ENCODE results near the gene CHAF1A. TPM values are rescaled to one million over a fixed set of nuclear protein-coding genes. Genes with fewer than 3 reads are reported as not detected.
A peak's percentile ranks its signal among the peaks of the same experiment; 100 is the strongest.

CHAF1A gene
- total and polyA plus RNA-seq, 2 donors, result 7.0 to 9.0 TPM

DNA sequence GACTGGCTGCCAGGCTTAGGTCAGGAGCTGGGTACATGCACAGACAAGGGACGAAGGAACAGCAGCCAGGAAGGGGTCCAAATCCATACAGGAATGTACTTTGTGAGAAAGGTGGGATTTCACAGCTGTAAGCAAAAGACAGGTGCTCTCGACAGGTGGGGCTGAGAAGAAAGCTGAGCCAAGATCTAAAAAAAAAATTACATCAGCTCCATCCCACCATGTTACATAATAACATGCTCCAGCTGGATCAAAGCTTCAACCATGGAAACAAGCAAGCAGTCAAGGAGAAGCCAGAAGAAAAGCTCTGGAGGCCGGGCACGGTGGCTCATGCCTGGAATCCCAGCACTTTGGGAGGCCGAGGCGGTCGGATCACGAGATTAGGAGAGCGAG, 47.2 kb downstream of the CHAF1A start:
- Histone ChIP-seq H3K4me1 (ENCODE audit: insufficient read depth) (no peaks in the 10 kb centered on the region), H3K36me3 (ENCODE audit: insufficient read depth) (peaks cover 16% of the 10 kb centered on the region), H3K4me3 (ENCODE audit: low read depth, low read length) (no peak overlapping the region), H3K27ac (ENCODE audit: low read depth) (no peak overlapping the region)
- no peak for DNase-seq (ENCODE audit: extremely low spot score)
- WGBS, result 83% methylated on average over 9 of the region's 9 CpGs

DNA sequence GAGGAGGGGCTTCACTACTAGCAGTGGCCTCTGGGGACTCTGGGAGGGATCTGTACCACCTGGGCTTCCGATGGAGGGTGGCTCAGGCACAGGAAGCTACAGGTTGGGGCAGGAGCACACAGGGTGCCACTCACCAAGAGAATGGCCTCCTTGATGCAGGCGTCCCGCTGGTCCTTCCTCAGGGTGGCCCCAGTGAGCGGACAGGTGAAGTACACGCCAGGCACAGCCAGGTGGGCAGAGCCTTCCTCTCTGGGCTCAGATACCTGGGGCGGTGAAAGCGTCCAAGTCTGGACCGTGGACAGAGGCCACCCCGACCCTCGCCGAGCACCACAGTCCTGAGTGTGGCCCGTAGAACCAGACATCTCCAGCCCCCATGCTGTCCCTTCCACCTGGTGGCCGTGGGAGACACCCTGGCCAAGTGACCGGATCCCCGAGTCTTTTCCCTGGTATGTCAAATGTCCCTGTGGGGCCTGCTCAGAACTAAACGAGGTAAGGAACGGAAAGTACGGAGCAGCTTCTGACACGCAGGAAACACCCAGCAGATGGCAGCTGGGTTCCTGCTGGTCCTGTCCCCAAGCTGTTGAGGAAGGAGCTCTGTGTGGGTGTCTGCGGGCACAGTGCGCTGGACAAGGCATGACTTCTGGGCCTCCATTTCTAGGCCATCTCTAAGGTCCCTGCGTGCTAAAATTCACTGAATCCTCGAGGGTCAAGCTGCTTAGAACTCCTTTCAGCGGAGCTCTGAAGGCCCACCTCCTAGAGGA, 50.0 kb downstream of the CHAF1A start:
- WGBS, result 89% methylated on average over 24 of the region's 24 CpGs
- H3K27ac ChIP-seq (ENCODE audit: low read depth), result no peak overlapping the region
- H3K4me1 ChIP-seq (ENCODE audit: insufficient read depth), result no peaks in the 10 kb centered on the region

GRCh38 chr19:4453232-4454179, 51.1 kb downstream of the CHAF1A start:
- peaks cover 8% of the 10 kb centered on the region for H3K36me3 ChIP-seq (ENCODE audit: insufficient read depth)
- H3K4me3 ChIP-seq (ENCODE audit: low read depth, low read length), result no peak overlapping the region
- DNase-seq (ENCODE audit: extremely low spot score), result no peak
- no peaks in the 10 kb centered on the region for H3K4me1 ChIP-seq (ENCODE audit: insufficient read depth)
- H3K27ac ChIP-seq (ENCODE audit: low read depth), result no peak overlapping the region
- 76% methylated on average over 34 of the region's 34 CpGs for WGBS

More for the DNA sequence above, 50.0 kb downstream of the CHAF1A start:
- Histone ChIP-seq H3K4me3 (ENCODE audit: low read depth, low read length) (no peak overlapping the region), H3K36me3 (ENCODE audit: insufficient read depth) (peaks cover 9% of the 10 kb centered on the region)
- DNase-seq (ENCODE audit: extremely low spot score), result no peak

DNA sequence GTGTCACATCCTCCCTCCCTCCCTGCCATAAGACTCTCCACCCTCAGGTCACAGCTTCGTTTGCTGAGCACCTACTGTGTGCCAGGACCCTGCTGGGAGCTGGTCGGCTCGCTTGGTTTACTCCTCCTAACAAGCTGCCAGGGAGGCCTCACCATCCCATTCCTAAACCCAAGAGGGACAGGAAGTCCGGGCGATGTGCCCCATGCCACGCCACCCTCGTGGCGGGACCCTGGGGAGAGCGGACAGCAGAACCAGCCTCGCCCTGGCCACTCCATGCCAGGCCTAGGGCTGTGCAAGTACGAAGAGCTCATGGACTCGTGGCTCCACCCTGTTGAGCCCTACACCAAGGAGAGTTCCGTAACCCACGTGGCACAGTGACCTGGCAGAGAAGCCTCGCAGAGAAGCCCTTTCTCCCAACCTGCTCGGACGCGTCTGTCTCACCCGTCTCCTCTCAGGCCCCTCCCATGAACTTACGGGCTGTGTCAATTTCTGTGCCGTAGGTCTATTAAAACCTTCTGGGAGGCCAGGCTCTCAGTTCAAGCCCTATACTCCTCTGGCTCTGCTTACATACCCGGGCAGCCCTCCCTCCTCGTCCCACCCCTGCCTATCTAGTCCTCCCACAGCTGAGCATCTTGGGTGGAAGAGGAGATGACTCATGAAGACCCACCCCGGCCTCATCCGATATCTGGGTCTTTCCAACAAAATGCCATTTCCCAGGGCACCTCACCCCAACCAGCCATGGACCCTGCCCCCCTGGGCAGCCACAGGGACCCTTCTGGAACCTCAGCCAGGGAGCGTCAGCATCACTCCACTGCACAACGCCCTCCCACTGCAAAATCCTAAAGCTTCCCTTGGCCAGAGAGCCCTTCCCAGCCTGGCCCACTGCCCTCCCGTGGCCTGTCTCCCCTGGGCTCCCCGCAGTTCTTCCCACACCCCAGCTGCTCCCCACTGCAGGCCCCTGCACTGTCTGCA, 52.6 kb downstream of the CHAF1A start:
- peak; percentile 43 for DNase-seq (ENCODE audit: extremely low spot score)
- Histone ChIP-seq H3K4me1 (ENCODE audit: insufficient read depth) (no peaks in the 10 kb centered on the region), H3K27ac (ENCODE audit: low read depth) (peak overlapping the region; percentile 46), H3K36me3 (ENCODE audit: insufficient read depth) (no peaks in the 10 kb centered on the region), H3K4me3 (ENCODE audit: low read depth, low read length) (no peak overlapping the region)
- WGBS, result 33% methylated on average over 29 of the region's 29 CpGs

GRCh38 chr19:4455719-4456475, 53.5 kb downstream of the CHAF1A start:
- no peak overlapping the region for H3K4me3 ChIP-seq (ENCODE audit: low read depth, low read length)
- H3K27ac ChIP-seq (ENCODE audit: low read depth), result peak overlapping the region; percentile 46
- H3K4me1 ChIP-seq (ENCODE audit: insufficient read depth), result no peaks in the 10 kb centered on the region
- H3K36me3 ChIP-seq (ENCODE audit: insufficient read depth), result no peaks in the 10 kb centered on the region
- DNase-seq (ENCODE audit: extremely low spot score), result peak; percentile 79
- whole genome bisulfite sequencing, result 22% methylated on average over 15 of the region's 15 CpGs

GRCh38 chr19:4456476-4456842, 54.0 kb downstream of the CHAF1A start:
- Histone ChIP-seq H3K4me1 (ENCODE audit: insufficient read depth) (no peaks in the 10 kb centered on the region), H3K4me3 (ENCODE audit: low read depth, low read length) (peak overlapping the region; percentile 89), H3K27ac (ENCODE audit: low read depth) (peak overlapping the region; percentile 28), H3K36me3 (ENCODE audit: insufficient read depth) (no peaks in the 10 kb centered on the region)
- DNase-seq (ENCODE audit: extremely low spot score), result peak; percentile 21
- WGBS, result 3% methylated on average over 9 of the region's 9 CpGs

GRCh38 chr19:4456843-4457653, 54.6 kb downstream of the CHAF1A start:
- DNase-seq (ENCODE audit: extremely low spot score), result peak; percentile 41
- Histone ChIP-seq H3K27ac (ENCODE audit: low read depth) (peak overlapping the region; percentile 83), H3K36me3 (ENCODE audit: insufficient read depth) (no peaks in the 10 kb centered on the region), H3K4me3 (ENCODE audit: low read depth, low read length) (peak overlapping the region; percentile 89), H3K4me1 (ENCODE audit: insufficient read depth) (no peaks in the 10 kb centered on the region)
- 1% methylated on average over 50 of the region's 53 CpGs for WGBS

GRCh38 chr19:4457654-4458395, 55.4 kb downstream of the CHAF1A start, which contains the start of gene UBXN6:
Gene UBXN6 (minus strand): TSS chr19:4457794. CDS start chr19:4457697, 97 bp downstream.
- Histone ChIP-seq H3K36me3 (ENCODE audit: insufficient read depth) (no peaks in the 10 kb centered on the region), H3K27ac (ENCODE audit: low read depth) (peak within 1 kb of the TSS; percentile 83), H3K4me1 (ENCODE audit: insufficient read depth) (no peaks in the 10 kb centered on the region), H3K4me3 (ENCODE audit: low read depth, low read length) (peak within 1 kb of the TSS; percentile 89)
- WGBS, result 7% methylated on average over 52 of the region's 52 CpGs
- peak; percentile 93 for DNase-seq (ENCODE audit: extremely low spot score)

- H3K27ac ChIP-seq (ENCODE audit: low read depth), result no peak overlapping the region
- H3K4me1 ChIP-seq (ENCODE audit: insufficient read depth), result no peaks in the 10 kb centered on the region
- H3K36me3 ChIP-seq (ENCODE audit: insufficient read depth), result no peaks in the 10 kb centered on the region
- no peak for DNase-seq (ENCODE audit: extremely low spot score)
- WGBS, result 88% methylated on average over 8 of the region's 8 CpGs
- H3K4me3 ChIP-seq (ENCODE audit: low read depth, low read length), result no peak overlapping the region
These were observed 62.6 kb downstream of the CHAF1A start for GRCh38 chr19:4464815-4465581.

DNA sequence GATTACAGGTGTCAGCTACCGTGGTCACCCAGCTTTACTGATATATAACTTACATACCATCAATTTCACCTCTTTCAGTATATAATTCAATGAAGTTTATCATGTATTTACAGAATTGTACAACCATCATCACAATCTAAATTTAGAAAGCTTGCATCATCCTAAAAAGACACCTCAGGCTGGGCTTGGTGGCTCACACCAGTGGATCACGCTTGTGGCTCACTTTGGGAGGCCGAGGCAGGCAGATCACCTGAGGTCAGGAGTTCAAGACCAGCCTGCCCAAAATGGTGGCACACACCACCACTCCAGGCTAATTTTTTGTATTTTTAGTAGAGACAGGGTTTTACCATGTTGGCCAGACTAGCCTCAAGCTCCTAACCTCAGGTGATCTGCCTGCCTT, 65.4 kb downstream of the CHAF1A start:
- Histone ChIP-seq H3K27ac (ENCODE audit: low read depth) (no peak overlapping the region), H3K4me1 (ENCODE audit: insufficient read depth) (no peaks in the 10 kb centered on the region), H3K36me3 (ENCODE audit: insufficient read depth) (no peaks in the 10 kb centered on the region), H3K4me3 (ENCODE audit: low read depth, low read length) (no peak overlapping the region)
- DNase-seq (ENCODE audit: extremely low spot score), result no peak
- whole genome bisulfite sequencing, result 78% methylated on average over 3 of the region's 3 CpGs
